Endothelial cell of umbilical vein (primary cell): Measurements from ENCODE around the gene LIN7A.

Experiments used
- EZH2 ChIP-seq: IDR thresholded peaks from 2 replicates; pipeline ENCODE4 v1.6.1; 2012; ENCODE audit warnings: borderline replicate concordance, low read depth, mild to moderate bottlenecking, moderate library complexity, low read length, inconsistent platforms; ENCODE audit not compliant: severe bottlenecking
- JUN ChIP-seq: IDR thresholded peaks from 2 replicates; pipeline ENCODE4 v1.6.1; 2011; ENCODE audit warnings: borderline replicate concordance, low read depth; ENCODE audit not compliant: insufficient read length, insufficient read depth
- POLR2A ChIP-seq: IDR thresholded peaks from 2 replicates; pipeline ENCODE4 v1.6.1; 2012; ENCODE audit warnings: low read depth, mild to moderate bottlenecking, control low read depth, low read length
- POLR2AphosphoS5 ChIP-seq: IDR thresholded peaks from 2 replicates; pipeline ENCODE4 v1.6.1; 2012; ENCODE audit warnings: low read depth, mild to moderate bottlenecking, control low read depth, low read length, moderate library complexity; ENCODE audit not compliant: insufficient read depth
- TF ChIP-seq, protein P1 (sequence below), 2 donors: IDR thresholded peaks; 1 replicate in 1 of 2; 2 replicates in 1 of 2; pipeline ENCODE4 v1.5.1; 2011; ENCODE audit warnings: low read length in 2 of 2, mild to moderate bottlenecking in 2 of 2, moderate library complexity in 2 of 2, control low read depth in 1 of 2, inconsistent platforms in 1 of 2, low read depth in 1 of 2; ENCODE audit not compliant: insufficient read depth in 1 of 2; ENCODE audit errors: extremely low read depth in 1 of 2

DNA sequence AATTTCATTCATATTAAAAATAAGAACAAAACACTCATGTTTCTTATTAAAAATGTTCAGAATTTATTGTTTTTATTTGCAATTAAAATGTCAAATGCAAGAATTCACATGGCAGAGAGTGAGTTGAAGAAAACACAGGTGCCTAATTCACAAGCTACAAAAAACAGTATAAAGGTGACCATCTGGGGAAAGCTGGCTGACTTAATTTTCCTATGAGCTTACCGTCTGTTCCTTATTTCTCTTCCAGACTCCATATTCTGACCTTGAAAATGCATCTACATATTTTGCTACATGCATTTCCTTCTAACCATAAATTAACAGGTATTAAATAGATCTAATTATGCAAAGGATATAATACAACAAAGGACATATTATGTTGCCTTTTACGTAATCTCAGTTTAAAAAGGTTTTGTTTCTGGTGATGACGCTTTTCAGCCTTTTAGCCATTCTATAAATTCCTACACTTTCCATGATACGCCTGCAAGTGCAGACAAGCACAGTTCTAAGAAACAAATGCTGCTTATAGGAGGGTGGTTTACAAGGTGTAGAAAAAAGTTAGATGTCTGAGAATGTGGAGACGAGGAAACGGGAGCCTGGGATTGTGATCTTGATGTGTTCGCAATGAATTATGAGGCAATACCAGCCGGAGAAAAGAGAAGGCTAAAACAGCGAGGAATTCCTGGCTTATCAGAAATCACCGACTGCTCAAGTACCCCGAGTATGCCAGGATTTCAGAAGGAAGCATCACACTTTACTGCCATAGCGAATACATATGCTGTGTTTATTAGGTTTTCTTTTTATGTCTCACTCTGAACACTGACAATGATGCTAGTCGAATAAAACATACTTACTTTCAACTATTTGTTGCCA, 24.6 kb downstream of the LIN7A start:
- TF ChIP-seq, protein P1, sequence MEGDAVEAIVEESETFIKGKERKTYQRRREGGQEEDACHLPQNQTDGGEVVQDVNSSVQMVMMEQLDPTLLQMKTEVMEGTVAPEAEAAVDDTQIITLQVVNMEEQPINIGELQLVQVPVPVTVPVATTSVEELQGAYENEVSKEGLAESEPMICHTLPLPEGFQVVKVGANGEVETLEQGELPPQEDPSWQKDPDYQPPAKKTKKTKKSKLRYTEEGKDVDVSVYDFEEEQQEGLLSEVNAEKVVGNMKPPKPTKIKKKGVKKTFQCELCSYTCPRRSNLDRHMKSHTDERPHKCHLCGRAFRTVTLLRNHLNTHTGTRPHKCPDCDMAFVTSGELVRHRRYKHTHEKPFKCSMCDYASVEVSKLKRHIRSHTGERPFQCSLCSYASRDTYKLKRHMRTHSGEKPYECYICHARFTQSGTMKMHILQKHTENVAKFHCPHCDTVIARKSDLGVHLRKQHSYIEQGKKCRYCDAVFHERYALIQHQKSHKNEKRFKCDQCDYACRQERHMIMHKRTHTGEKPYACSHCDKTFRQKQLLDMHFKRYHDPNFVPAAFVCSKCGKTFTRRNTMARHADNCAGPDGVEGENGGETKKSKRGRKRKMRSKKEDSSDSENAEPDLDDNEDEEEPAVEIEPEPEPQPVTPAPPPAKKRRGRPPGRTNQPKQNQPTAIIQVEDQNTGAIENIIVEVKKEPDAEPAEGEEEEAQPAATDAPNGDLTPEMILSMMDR (IDR thresholded peaks at IDR 0.05; ENCODE audit: extremely low read depth in 1 of 2, insufficient read depth in 1 of 2, low read depth in 1 of 2, low read length in 2 of 2), result no peak
- TF ChIP-seq EZH2 (no peak), JUN (no peak), POLR2AphosphoS5 (no peak), POLR2A (no peak)
